Measurements from ENCODE around the gene L3MBTL4. TPM values are rescaled to one million over a fixed set of nuclear protein-coding genes. Genes with fewer than 3 reads are reported as not detected.

The L3MBTL4 gene
- total and polyA plus RNA-seq, 3 experiments from 2014 or later: 0.07 to 0.18 (median 0.13) TPM

DNA sequence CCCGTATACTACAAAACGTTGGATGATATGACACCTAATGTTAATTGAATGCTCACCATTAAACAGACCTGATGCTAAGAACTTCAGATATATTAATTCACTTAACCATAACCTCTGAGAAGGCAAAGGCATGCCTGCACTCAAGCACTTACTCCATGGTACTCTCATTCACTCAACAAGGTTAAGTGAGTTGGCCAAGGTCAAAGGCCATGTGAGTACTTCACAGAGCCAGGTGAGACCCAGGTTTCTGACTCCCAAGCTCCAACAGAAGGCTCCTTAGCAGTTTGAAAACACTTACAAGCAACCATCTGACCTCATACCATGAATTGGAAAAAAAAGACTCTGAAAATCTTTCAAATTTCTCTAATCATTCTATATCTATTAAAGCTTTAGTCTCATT is 198.8 kb downstream of the L3MBTL4 start:
- H3K27me3 Mint-ChIP-seq: no peaks in the 10 kb centered on the region
- POLR2A ChIA-PET: no interaction called here
- Histone ChIP-seq H3K4me1 (ENCODE audit: insufficient read depth, low read length) (no peaks in the 10 kb centered on the region), H3K27ac (ENCODE audit: low read depth, low read length) (no peak overlapping the region), H3K27me3 (ENCODE audit: insufficient read depth, low read length, poor library complexity, severe bottlenecking) (no peaks in the 10 kb centered on the region), H3K9me3 (ENCODE audit: low read length) (no peaks in the 10 kb centered on the region), H3K36me3 (ENCODE audit: insufficient read depth, low read length) (no peaks in the 10 kb centered on the region), H3K4me3 (ENCODE audit: low read length) (no peak overlapping the region)
- H3K9me3 Mint-ChIP-seq: peaks cover 2 to 8% (median 7%) of the 10 kb centered on the region in 5 donors
- peaks cover 0 to 2% (median 0%) of the 10 kb centered on the region in 3 donors for H3K36me3 Mint-ChIP-seq
- no peaks in the 10 kb centered on the region for H3K4me1 Mint-ChIP-seq
- H3K27ac Mint-ChIP-seq: no peak overlapping the region
- no peak overlapping the region for H3K4me3 Mint-ChIP-seq
- no peak for DNase-seq
- CTCF ChIA-PET: no interaction called here

DNA sequence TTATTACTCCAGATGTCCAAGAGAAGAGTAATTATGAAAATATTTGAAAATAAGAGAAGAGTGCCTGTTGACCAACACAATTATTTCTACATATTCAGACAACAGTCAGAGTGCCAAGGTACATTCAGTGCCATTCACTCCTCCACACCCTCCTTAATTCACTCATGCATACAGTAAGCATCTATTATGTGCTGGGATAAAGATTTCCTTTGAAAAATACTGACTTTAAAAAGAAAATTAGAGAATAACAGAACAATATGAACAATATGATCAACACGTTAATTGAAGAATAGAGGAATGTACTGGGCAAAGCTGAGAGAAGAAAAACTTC is 203.6 kb downstream of the L3MBTL4 start:
- CTCF ChIA-PET: no interaction called here
- no peaks in the 10 kb centered on the region for H3K36me3 Mint-ChIP-seq
- peaks cover 2 to 15% (median 3%) of the 10 kb centered on the region in 5 donors for H3K9me3 Mint-ChIP-seq
- DNase-seq: no peak
- H3K4me1 Mint-ChIP-seq: no peaks in the 10 kb centered on the region
- H3K27me3 ChIP-seq (ENCODE audit: insufficient read depth, low read length, poor library complexity, severe bottlenecking): no peaks in the 10 kb centered on the region
- H3K4me3 Mint-ChIP-seq: no peak overlapping the region
- no peaks in the 10 kb centered on the region for H3K36me3 ChIP-seq (ENCODE audit: insufficient read depth, low read length)
- H3K27me3 Mint-ChIP-seq: no peaks in the 10 kb centered on the region
- H3K9me3 ChIP-seq (ENCODE audit: low read length): no peaks in the 10 kb centered on the region
- no peaks in the 10 kb centered on the region for H3K4me1 ChIP-seq (ENCODE audit: insufficient read depth, low read length)
- no peak overlapping the region for H3K27ac ChIP-seq (ENCODE audit: low read depth, low read length)
- H3K4me3 ChIP-seq (ENCODE audit: low read length): no peak overlapping the region
- no peak overlapping the region for H3K27ac Mint-ChIP-seq
- POLR2A ChIA-PET: no interaction called here

- Mint-ChIP-seq H3K4me1 (no peaks in the 10 kb centered on the region), H3K4me3 (no peak overlapping the region), H3K36me3 (no peaks in the 10 kb centered on the region), H3K27ac (no peak overlapping the region), H3K27me3 (no peaks in the 10 kb centered on the region), H3K9me3 (peaks cover 2 to 15% (median 3%) of the 10 kb centered on the region in 5 donors)
- H3K27ac ChIP-seq (ENCODE audit: low read depth, low read length): no peak overlapping the region
- H3K4me3 ChIP-seq (ENCODE audit: low read length): no peak overlapping the region
- ChIA-PET CTCF (no interaction called here), POLR2A (no interaction called here)
- H3K27me3 ChIP-seq (ENCODE audit: insufficient read depth, low read length, poor library complexity, severe bottlenecking): no peaks in the 10 kb centered on the region
- DNase-seq: no peak
- no peaks in the 10 kb centered on the region for H3K4me1 ChIP-seq (ENCODE audit: insufficient read depth, low read length)
- no peaks in the 10 kb centered on the region for H3K9me3 ChIP-seq (ENCODE audit: low read length)
- no peaks in the 10 kb centered on the region for H3K36me3 ChIP-seq (ENCODE audit: insufficient read depth, low read length)
Measured at GRCh38 chr18:6210349-6211173, 204.2 kb downstream of the L3MBTL4 start.

- no peaks in the 10 kb centered on the region for H3K36me3 Mint-ChIP-seq
- peaks cover 2 to 17% (median 3%) of the 10 kb centered on the region in 5 donors for H3K9me3 Mint-ChIP-seq
- Histone ChIP-seq H3K27ac (ENCODE audit: low read depth, low read length) (no peak overlapping the region), H3K4me1 (ENCODE audit: insufficient read depth, low read length) (no peaks in the 10 kb centered on the region), H3K9me3 (ENCODE audit: low read length) (no peaks in the 10 kb centered on the region), H3K27me3 (ENCODE audit: insufficient read depth, low read length, poor library complexity, severe bottlenecking) (no peaks in the 10 kb centered on the region), H3K36me3 (ENCODE audit: insufficient read depth, low read length) (no peaks in the 10 kb centered on the region), H3K4me3 (ENCODE audit: low read length) (no peak overlapping the region)
- POLR2A ChIA-PET: no interaction called here
- no peak overlapping the region for H3K4me3 Mint-ChIP-seq
- no peaks in the 10 kb centered on the region for H3K4me1 Mint-ChIP-seq
- DNase-seq: no peak
- H3K27ac Mint-ChIP-seq: no peak overlapping the region
- CTCF ChIA-PET: interaction anchor here (0.5 kb wide), 1 partner anchor 79 kb away, joined by 3 read pairs; no protein-coding TSS in a partner anchor
- no peaks in the 10 kb centered on the region for H3K27me3 Mint-ChIP-seq
Measured at GRCh38 chr18:6207941-6208340, 206.8 kb downstream of the L3MBTL4 start.

DNA sequence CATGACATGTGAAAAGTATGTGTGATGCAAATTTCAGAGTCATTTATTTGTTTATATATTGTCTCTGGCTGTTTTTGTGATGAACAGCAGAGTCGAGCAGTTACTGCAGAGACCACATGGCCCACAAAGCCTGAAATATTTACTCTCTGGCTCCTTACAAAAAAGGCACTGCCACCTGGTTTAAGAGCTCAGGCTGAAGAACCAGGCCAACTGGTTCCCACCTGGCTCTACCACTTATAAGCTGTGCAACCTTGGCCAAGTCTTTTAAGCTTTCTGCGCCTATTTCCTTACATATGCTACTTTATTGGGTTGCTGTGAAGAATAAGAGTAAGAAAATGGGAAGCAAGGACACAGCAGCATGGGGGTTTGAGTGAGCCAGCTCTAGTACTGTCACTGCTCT is 207.6 kb downstream of the L3MBTL4 start:
- ChIA-PET CTCF (no interaction called here), POLR2A (no interaction called here)
- H3K27me3 ChIP-seq (ENCODE audit: insufficient read depth, low read length, poor library complexity, severe bottlenecking): no peaks in the 10 kb centered on the region
- no peaks in the 10 kb centered on the region for H3K36me3 ChIP-seq (ENCODE audit: insufficient read depth, low read length)
- H3K9me3 ChIP-seq (ENCODE audit: low read length): no peaks in the 10 kb centered on the region
- no peak overlapping the region for H3K27ac ChIP-seq (ENCODE audit: low read depth, low read length)
- no peak for DNase-seq
- no peaks in the 10 kb centered on the region for H3K27me3 Mint-ChIP-seq
- H3K36me3 Mint-ChIP-seq: no peaks in the 10 kb centered on the region
- no peak overlapping the region for H3K4me3 ChIP-seq (ENCODE audit: low read length)
- no peaks in the 10 kb centered on the region for H3K4me1 Mint-ChIP-seq
- H3K27ac Mint-ChIP-seq: no peak overlapping the region
- H3K4me1 ChIP-seq (ENCODE audit: insufficient read depth, low read length): no peaks in the 10 kb centered on the region
- H3K4me3 Mint-ChIP-seq: no peak overlapping the region
- peaks cover 2 to 20% (median 6%) of the 10 kb centered on the region in 5 donors for H3K9me3 Mint-ChIP-seq

DNA sequence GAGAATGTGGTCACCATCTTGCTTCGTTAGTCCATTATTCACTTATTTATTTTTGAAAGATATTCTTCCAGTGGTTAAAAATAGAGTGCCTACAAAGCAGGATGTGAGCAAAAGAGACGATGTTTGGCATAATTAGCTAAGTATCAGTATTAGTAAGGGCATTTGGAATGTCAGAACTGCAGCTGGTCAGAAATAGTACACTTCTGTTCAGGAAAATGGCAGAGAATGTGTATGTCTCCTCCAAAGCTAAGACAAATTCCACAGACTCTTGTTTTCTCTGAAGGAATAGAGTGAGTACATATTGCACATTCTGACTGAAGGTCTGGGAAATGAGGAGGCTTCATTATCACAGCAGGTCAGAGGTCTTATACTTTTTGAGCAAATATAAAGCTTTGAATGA is 209.0 kb downstream of the L3MBTL4 start:
- no peak overlapping the region for H3K4me3 ChIP-seq (ENCODE audit: low read length)
- Mint-ChIP-seq H3K27ac (no peak overlapping the region), H3K4me1 (no peaks in the 10 kb centered on the region), H3K9me3 (peaks cover 4 to 14% (median 9%) of the 10 kb centered on the region in 5 donors), H3K27me3 (no peaks in the 10 kb centered on the region), H3K4me3 (no peak overlapping the region), H3K36me3 (no peaks in the 10 kb centered on the region)
- no peak overlapping the region for H3K27ac ChIP-seq (ENCODE audit: low read depth, low read length)
- CTCF ChIA-PET: no interaction called here
- H3K27me3 ChIP-seq (ENCODE audit: insufficient read depth, low read length, poor library complexity, severe bottlenecking): no peaks in the 10 kb centered on the region
- H3K9me3 ChIP-seq (ENCODE audit: low read length): no peaks in the 10 kb centered on the region
- DNase-seq: no peak
- POLR2A ChIA-PET: no interaction called here
- no peaks in the 10 kb centered on the region for H3K36me3 ChIP-seq (ENCODE audit: insufficient read depth, low read length)
- no peaks in the 10 kb centered on the region for H3K4me1 ChIP-seq (ENCODE audit: insufficient read depth, low read length)

GRCh38 chr18:6204476-6204875 is 210.2 kb downstream of the L3MBTL4 start:
- Mint-ChIP-seq H3K4me1 (no peaks in the 10 kb centered on the region), H3K36me3 (no peaks in the 10 kb centered on the region), H3K9me3 (peaks cover 2 to 12% (median 11%) of the 10 kb centered on the region in 5 donors), H3K27ac (no peak overlapping the region), H3K4me3 (no peak overlapping the region), H3K27me3 (no peaks in the 10 kb centered on the region)
- CTCF ChIA-PET: no interaction called here
- no peak for DNase-seq
- Histone ChIP-seq H3K36me3 (ENCODE audit: insufficient read depth, low read length) (no peaks in the 10 kb centered on the region), H3K27me3 (ENCODE audit: insufficient read depth, low read length, poor library complexity, severe bottlenecking) (no peaks in the 10 kb centered on the region), H3K27ac (ENCODE audit: low read depth, low read length) (no peak overlapping the region), H3K4me1 (ENCODE audit: insufficient read depth, low read length) (no peaks in the 10 kb centered on the region), H3K4me3 (ENCODE audit: low read length) (no peak overlapping the region), H3K9me3 (ENCODE audit: low read length) (no peaks in the 10 kb centered on the region)
- POLR2A ChIA-PET: no interaction called here

- H3K4me3 ChIP-seq (ENCODE audit: low read length): no peak overlapping the region
- DNase-seq: no peak
- no peak overlapping the region for H3K4me3 Mint-ChIP-seq
- H3K9me3 ChIP-seq (ENCODE audit: low read length): no peaks in the 10 kb centered on the region
- H3K27ac ChIP-seq (ENCODE audit: low read depth, low read length): no peak overlapping the region
- no peaks in the 10 kb centered on the region for H3K27me3 ChIP-seq (ENCODE audit: insufficient read depth, low read length, poor library complexity, severe bottlenecking)
- H3K4me1 ChIP-seq (ENCODE audit: insufficient read depth, low read length): no peaks in the 10 kb centered on the region
- no peaks in the 10 kb centered on the region for H3K27me3 Mint-ChIP-seq
- CTCF ChIA-PET: no interaction called here
- H3K9me3 Mint-ChIP-seq: peaks cover 2 to 12% (median 6%) of the 10 kb centered on the region in 5 donors
- H3K27ac Mint-ChIP-seq: no peak overlapping the region
- POLR2A ChIA-PET: no interaction called here
- H3K4me1 Mint-ChIP-seq: no peaks in the 10 kb centered on the region
- H3K36me3 Mint-ChIP-seq: no peaks in the 10 kb centered on the region
- no peaks in the 10 kb centered on the region for H3K36me3 ChIP-seq (ENCODE audit: insufficient read depth, low read length)
Measured at GRCh38 chr18:6203791-6204190, 210.9 kb downstream of the L3MBTL4 start.

Data from CD8-positive, alpha-beta memory T cell (primary cell).